HCT116 (cell line): ENCODE measurements around the gene DIDO1.

Source experiments
- SP1 ChIP-seq: IDR thresholded peaks from 2 replicates; pipeline ENCODE4 v1.6.1; 2012; ENCODE audit warnings: low read depth
- TCF7L2 ChIP-seq: IDR thresholded peaks from 2 replicates; pipeline ENCODE4 v1.7.0; 2011; ENCODE audit warnings: borderline replicate concordance, inconsistent platforms; ENCODE audit not compliant: insufficient read depth, insufficient read length; ENCODE audit errors: extremely low read depth

DNA sequence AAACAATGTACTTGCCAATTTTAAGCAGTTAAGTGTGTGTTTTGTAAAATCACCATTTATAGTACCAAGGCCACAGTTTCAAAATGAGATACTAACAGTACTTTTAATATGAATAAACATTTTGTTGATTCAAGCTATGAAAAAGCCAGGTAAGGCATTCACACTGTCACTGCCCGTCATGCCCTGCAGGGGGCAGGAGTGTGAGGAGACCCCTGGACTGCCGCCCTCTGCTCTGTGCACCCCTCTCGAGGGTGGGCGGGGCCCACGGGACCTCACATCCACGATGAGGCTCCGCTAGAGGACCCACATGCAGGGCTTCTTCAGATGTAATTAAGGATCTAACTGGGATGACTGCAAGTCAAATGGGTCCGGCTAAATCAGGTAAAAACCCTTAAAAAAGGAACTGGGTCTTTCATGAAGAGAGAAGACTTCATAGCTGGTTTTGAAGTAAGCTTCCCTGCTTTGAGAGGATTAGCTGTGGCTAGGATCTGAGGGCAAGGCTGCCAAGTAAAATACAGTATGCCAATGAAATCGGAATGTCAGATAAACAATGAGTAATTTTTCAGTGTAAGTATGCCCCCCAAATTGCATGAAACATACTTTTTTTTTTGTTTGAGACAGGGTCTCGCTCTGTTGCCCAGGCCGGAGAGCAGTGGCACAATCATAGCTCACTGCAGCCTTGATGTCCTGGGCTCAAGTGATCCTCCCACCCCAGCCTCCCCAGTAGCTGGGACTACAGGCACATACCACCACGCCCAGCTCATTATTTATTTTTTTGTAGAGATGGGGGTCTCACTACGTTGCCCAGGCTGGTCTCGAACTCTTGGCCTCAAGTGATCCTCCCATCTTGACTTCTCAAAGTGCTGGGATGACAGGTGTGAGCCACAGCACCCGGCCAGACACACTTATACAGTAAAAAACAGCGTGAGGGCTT, 18.7 kb downstream of the DIDO1 start:
- TF ChIP-seq SP1 (no peak), TCF7L2 (no peak)
